Measurements from ENCODE around the gene CD59. TPM values are rescaled to one million over a fixed set of nuclear protein-coding genes. Genes with fewer than 3 reads are reported as not detected.
A peak's percentile ranks its signal among the peaks of the same experiment; 100 is the strongest.

CD59 gene
- total and polyA plus RNA-seq, 2 of the 13 experiments (the other 11 are each of a cell fraction or from before 2014, with no cell fraction given), result 127 to 289 TPM

DNA sequence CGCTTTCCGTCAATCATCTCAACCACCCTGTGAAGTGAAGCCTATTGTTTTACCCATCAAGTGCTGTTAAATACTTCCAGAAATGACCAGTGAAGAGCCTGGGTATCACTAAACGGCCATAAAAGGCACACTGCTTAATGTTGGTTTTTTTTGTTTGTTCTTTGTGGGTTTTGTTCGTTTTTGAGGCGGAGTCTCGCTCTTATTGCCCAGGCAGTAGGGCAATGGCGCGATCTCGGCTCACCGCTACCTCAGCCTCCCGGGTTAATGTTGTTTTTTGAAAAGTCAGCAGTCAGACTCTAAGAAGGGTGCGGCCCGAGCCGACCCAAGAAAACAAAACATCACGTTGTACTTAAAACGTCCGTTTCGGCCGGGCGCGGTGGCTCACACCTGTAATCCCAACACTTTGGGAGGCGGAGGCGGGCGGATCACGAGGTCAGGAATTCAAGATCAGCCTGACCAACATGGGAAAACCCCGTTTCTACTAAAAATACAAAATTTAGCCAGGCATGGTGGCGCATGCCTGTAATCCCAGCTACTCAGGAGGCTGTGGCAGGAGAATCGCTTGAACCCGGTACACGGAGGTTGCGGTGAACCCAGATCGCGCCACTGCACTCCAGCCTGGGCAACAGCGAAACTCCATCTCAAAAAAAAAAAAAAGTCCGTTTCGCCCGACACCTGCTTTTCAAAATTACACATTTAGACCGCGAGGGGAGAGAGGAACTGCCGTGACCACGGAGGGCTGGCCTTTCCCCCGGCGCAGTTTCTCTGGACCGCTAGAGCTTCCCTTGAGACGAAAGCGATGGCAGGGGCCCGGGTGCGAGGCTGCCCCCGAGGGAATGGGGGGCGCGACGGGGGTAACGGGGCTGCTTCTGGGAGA lies 714 bp downstream of the CD59 start (continued):
- TF ChIP-seq, protein P1, sequence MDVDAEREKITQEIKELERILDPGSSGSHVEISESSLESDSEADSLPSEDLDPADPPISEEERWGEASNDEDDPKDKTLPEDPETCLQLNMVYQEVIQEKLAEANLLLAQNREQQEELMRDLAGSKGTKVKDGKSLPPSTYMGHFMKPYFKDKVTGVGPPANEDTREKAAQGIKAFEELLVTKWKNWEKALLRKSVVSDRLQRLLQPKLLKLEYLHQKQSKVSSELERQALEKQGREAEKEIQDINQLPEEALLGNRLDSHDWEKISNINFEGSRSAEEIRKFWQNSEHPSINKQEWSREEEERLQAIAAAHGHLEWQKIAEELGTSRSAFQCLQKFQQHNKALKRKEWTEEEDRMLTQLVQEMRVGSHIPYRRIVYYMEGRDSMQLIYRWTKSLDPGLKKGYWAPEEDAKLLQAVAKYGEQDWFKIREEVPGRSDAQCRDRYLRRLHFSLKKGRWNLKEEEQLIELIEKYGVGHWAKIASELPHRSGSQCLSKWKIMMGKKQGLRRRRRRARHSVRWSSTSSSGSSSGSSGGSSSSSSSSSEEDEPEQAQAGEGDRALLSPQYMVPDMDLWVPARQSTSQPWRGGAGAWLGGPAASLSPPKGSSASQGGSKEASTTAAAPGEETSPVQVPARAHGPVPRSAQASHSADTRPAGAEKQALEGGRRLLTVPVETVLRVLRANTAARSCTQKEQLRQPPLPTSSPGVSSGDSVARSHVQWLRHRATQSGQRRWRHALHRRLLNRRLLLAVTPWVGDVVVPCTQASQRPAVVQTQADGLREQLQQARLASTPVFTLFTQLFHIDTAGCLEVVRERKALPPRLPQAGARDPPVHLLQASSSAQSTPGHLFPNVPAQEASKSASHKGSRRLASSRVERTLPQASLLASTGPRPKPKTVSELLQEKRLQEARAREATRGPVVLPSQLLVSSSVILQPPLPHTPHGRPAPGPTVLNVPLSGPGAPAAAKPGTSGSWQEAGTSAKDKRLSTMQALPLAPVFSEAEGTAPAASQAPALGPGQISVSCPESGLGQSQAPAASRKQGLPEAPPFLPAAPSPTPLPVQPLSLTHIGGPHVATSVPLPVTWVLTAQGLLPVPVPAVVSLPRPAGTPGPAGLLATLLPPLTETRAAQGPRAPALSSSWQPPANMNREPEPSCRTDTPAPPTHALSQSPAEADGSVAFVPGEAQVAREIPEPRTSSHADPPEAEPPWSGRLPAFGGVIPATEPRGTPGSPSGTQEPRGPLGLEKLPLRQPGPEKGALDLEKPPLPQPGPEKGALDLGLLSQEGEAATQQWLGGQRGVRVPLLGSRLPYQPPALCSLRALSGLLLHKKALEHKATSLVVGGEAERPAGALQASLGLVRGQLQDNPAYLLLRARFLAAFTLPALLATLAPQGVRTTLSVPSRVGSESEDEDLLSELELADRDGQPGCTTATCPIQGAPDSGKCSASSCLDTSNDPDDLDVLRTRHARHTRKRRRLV (CRISPR knock-in tag; IDR thresholded peaks at IDR 0.05), result no peak
- 0 out of 2 replicates have a peak, but pooled peaks have one; percentile 13 for TF ChIP-seq ZMYM2 (CRISPR knock-in tag; IDR thresholded peaks at IDR 0.05)
- TF ChIP-seq ZMYM3 (CRISPR knock-in tag; IDR thresholded peaks at IDR 0.05), result no peak
- no peak for TF ChIP-seq KDM2A (CRISPR knock-in tag; IDR thresholded peaks at IDR 0.05; ENCODE audit: borderline replicate concordance, low read depth)
- 0 out of 2 replicates have a peak, but pooled peaks have one; percentile 7 for TF ChIP-seq ARNTL (CRISPR knock-in tag; IDR thresholded peaks at IDR 0.05)
- TF ChIP-seq, protein P2, sequence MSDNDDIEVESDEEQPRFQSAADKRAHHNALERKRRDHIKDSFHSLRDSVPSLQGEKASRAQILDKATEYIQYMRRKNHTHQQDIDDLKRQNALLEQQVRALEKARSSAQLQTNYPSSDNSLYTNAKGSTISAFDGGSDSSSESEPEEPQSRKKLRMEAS (IDR thresholded peaks at IDR 0.05), result 0 out of 2 replicates have a peak, but pooled peaks have one; percentile 34
- peak; percentile 11; the same call in 1 of the 2 replicates for TF ChIP-seq ZSCAN25 (CRISPR knock-in tag; IDR thresholded peaks at IDR 0.05)
- TF ChIP-seq, protein P3, sequence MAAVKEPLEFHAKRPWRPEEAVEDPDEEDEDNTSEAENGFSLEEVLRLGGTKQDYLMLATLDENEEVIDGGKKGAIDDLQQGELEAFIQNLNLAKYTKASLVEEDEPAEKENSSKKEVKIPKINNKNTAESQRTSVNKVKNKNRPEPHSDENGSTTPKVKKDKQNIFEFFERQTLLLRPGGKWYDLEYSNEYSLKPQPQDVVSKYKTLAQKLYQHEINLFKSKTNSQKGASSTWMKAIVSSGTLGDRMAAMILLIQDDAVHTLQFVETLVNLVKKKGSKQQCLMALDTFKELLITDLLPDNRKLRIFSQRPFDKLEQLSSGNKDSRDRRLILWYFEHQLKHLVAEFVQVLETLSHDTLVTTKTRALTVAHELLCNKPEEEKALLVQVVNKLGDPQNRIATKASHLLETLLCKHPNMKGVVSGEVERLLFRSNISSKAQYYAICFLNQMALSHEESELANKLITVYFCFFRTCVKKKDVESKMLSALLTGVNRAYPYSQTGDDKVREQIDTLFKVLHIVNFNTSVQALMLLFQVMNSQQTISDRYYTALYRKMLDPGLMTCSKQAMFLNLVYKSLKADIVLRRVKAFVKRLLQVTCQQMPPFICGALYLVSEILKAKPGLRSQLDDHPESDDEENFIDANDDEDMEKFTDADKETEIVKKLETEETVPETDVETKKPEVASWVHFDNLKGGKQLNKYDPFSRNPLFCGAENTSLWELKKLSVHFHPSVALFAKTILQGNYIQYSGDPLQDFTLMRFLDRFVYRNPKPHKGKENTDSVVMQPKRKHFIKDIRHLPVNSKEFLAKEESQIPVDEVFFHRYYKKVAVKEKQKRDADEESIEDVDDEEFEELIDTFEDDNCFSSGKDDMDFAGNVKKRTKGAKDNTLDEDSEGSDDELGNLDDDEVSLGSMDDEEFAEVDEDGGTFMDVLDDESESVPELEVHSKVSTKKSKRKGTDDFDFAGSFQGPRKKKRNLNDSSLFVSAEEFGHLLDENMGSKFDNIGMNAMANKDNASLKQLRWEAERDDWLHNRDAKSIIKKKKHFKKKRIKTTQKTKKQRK (IDR thresholded peaks at IDR 0.05; ENCODE audit: low read length), result no peak

Data from HepG2 (cell line).